ENCODE measurements around the gene CYTH1.

- TF ChIP-seq EP300 (IDR thresholded peaks at IDR 0.05; ENCODE audit: borderline replicate concordance), result no peak
- no peak for TF ChIP-seq TAF1 (IDR thresholded peaks at IDR 0.05; ENCODE audit: low read depth)
- no peak for TF ChIP-seq CEBPB (IDR thresholded peaks at IDR 0.05)
Observed at GRCh38 chr17:78629436-78629995, 152.6 kb downstream of the CYTH1 start.

All from Ishikawa (cell line).